HFFc6 (cell line): ENCODE results near the gene DYSF. TPM values are rescaled to one million over a fixed set of nuclear protein-coding genes. Genes with fewer than 3 reads are reported as not detected.

Source experiments
- DNase-seq: peaks from one replicate; pipeline ENCODE4 v3.0.0-alpha.2; 2018
- H3K27ac Mint-ChIP-seq: 2 replicates; pipeline ENCODE4 v1.8.0; 2020; ENCODE audit warnings: mild to moderate bottlenecking, mixed read lengths
- H3K27me3 Mint-ChIP-seq: 2 replicates; pipeline ENCODE4 v1.8.0; 2021; ENCODE audit warnings: mild to moderate bottlenecking, moderate library complexity, mixed read lengths; ENCODE audit not compliant: insufficient read depth
- H3K36me3 Mint-ChIP-seq: 2 replicates; pipeline ENCODE4 v1.8.0; 2021; ENCODE audit warnings: low read depth, mixed read lengths
- H3K4me1 Mint-ChIP-seq: 2 replicates; pipeline ENCODE4 v1.8.0; 2020; ENCODE audit warnings: low read depth, mixed read lengths
- H3K4me3 Mint-ChIP-seq: 2 replicates; pipeline ENCODE4 v1.8.0; 2020; ENCODE audit warnings: mild to moderate bottlenecking, moderate library complexity, mixed read lengths
- H3K9me3 Mint-ChIP-seq: 2 replicates; pipeline ENCODE4 v1.8.0; 2020; ENCODE audit warnings: mild to moderate bottlenecking, mixed read lengths
- CTCF ChIP-seq: fragments of 200-600 bp; sonication (generic); IDR thresholded peaks from 2 replicates; pipeline ENCODE4 v1.5.0; 2021; ENCODE audit warnings: antibody characterized with exemption, mild to moderate bottlenecking
- total RNA-seq, 6 experiments: library from RNA; stranded (reverse); fragmentation: NEBNext Ultra II Directional; extraction: Animal tissue kit (Norgen Biotek cat#: 25700); gene quantifications; 2 replicates in 1 of 6; 3 replicates in 5 of 6; pipeline ENCODE4 v1.2.3, GENCODE V29; 2021

DYSF gene
- total RNA-seq, 6 experiments from 2014 or later = 0.07 to 0.57 (median 0.32) TPM

GRCh38 chr2:71615767-71616730, 162.7 kb downstream of the DYSF start:
- DNase-seq = no peak
- Mint-ChIP-seq H3K4me3 (no peak overlapping the region), H3K27me3 (peaks cover 24% of the 10 kb centered on the region), H3K27ac (no peak overlapping the region), H3K4me1 (peaks cover 7% of the 10 kb centered on the region), H3K36me3 (no peaks in the 10 kb centered on the region), H3K9me3 (no peaks in the 10 kb centered on the region)
- TF ChIP-seq CTCF = no peak

- TF ChIP-seq CTCF = no peak
- DNase-seq = no peak
- Mint-ChIP-seq H3K9me3 (no peaks in the 10 kb centered on the region), H3K36me3 (no peaks in the 10 kb centered on the region), H3K27me3 (peaks cover 25% of the 10 kb centered on the region), H3K4me1 (peaks cover 7% of the 10 kb centered on the region), H3K27ac (no peak overlapping the region), H3K4me3 (no peak overlapping the region)
These were observed 163.9 kb downstream of the DYSF start for GRCh38 chr2:71617266-71617665.

GRCh38 chr2:71618327-71619113, 165.2 kb downstream of the DYSF start:
- H3K4me1 Mint-ChIP-seq = peaks cover 7% of the 10 kb centered on the region
- no peak for TF ChIP-seq CTCF
- DNase-seq = no peak
- peaks cover 24% of the 10 kb centered on the region for H3K27me3 Mint-ChIP-seq
- no peak overlapping the region for H3K4me3 Mint-ChIP-seq
- H3K27ac Mint-ChIP-seq = no peak overlapping the region
- no peaks in the 10 kb centered on the region for H3K36me3 Mint-ChIP-seq
- no peaks in the 10 kb centered on the region for H3K9me3 Mint-ChIP-seq

DNA sequence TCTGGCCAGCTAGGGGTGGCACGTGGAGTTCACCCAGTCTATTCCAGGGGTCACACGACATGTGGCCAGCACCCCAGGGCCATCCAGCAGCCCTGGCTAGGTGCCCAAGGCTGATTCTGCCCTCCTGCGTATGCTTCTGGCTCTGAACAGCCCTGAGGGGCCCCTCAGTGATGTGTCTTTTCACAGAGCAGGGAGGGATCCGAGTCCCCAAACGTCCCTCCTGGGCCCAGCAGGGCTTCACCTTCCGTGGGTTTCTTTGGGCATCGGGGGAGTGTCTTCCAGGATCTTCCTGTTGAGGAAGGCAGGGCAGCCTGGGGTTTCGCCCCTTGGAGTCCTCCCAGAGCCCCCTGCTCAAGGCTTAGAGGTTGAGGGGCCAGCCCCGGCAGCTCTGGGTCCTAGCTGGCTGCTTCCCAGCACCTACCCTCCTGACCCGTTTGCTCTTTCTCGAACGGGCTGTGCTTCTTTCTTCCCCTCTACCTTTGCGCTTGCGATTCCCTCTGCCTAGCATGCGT, 165.9 kb downstream of the DYSF start:
- no peak overlapping the region for H3K27ac Mint-ChIP-seq
- no peak for TF ChIP-seq CTCF
- DNase-seq = no peak

GRCh38 chr2:71620116-71620515, 166.8 kb downstream of the DYSF start:
- Mint-ChIP-seq H3K4me3 (no peak overlapping the region), H3K9me3 (no peaks in the 10 kb centered on the region), H3K27me3 (peaks cover 23% of the 10 kb centered on the region), H3K27ac (no peak overlapping the region), H3K4me1 (peaks cover under 1% of the 10 kb centered on the region), H3K36me3 (no peaks in the 10 kb centered on the region)
- DNase-seq = no peak
- TF ChIP-seq CTCF = no peak

More for the DNA sequence above, 165.9 kb downstream of the DYSF start:
- no peaks in the 10 kb centered on the region for H3K36me3 Mint-ChIP-seq
- peaks cover 7% of the 10 kb centered on the region for H3K4me1 Mint-ChIP-seq
- H3K27me3 Mint-ChIP-seq = peaks cover 27% of the 10 kb centered on the region
- no peaks in the 10 kb centered on the region for H3K9me3 Mint-ChIP-seq
- H3K4me3 Mint-ChIP-seq = no peak overlapping the region
